H1 (cell line): ENCODE measurements around the gene ST14. TPM values are rescaled to one million over a fixed set of nuclear protein-coding genes. Genes with fewer than 3 reads are reported as not detected.

Source experiments
- ASH2L ChIP-seq: fragments of 200-600, 300-600 bp; sonication (generic); IDR thresholded peaks from one replicate; pipeline ENCODE4 v1.7.1; 2017; ENCODE audit warnings: low read length
- EP300 ChIP-seq, 2 experiments: IDR thresholded peaks; 1 replicate in 1 of 2; 2 replicates in 1 of 2; pipeline ENCODE4 v1.6.1; 2011 to 2012; ENCODE audit warnings: low read depth in 2 of 2, low read length in 2 of 2, mild to moderate bottlenecking in 2 of 2, borderline replicate concordance in 1 of 2, inconsistent platforms in 1 of 2, moderate library complexity in 1 of 2
- TAF7 ChIP-seq: optimal IDR thresholded peaks from 2 replicates; pipeline ENCODE3; 2011; ENCODE audit warnings: low read depth, mild to moderate bottlenecking, inconsistent platforms, low read length, moderate library complexity, borderline replicate concordance
- polyA plus RNA-seq, 7 experiments: library from polyadenylated mRNA; depleted of rRNA in 3 of 7; stranded (reverse) in 5 of 7; unstranded in 2 of 7; fragments of >200 nt in 5 of 7; fragments of 200-250 nt in 2 of 7; gene quantifications; 1 replicate in 5 of 7; 2 replicates in 1 of 7; 4 replicates in 1 of 7; pipeline versions ENCODE4 v1.2.1 to v1.2.3, GENCODE V29; 2011 to 2013; ENCODE audit warnings: missing spikeins in 2 of 7, mixed read lengths in 2 of 7
- total RNA-seq: library from RNA; stranded (reverse); fragmentation: NEBNext Ultra II Directional; extraction: Animal tissue kit (Norgen Biotek cat#: 25700); gene quantifications from 2 replicates; pipeline ENCODE4 v1.2.1, GENCODE V29; 2021

Gene ST14
- total and polyA plus RNA-seq, 2 of the 8 experiments (the other 6 are each of a cell fraction or from before 2014, with no cell fraction given): 22.4 to 24.9 TPM

GRCh38 chr11:130112071-130112830 lies 47.3 kb upstream of the ST14 start (continued):
- TF ChIP-seq EP300 (IDR thresholded peaks at IDR 0.05; ENCODE audit: borderline replicate concordance in 1 of 2, low read depth in 2 of 2, low read length in 2 of 2) (no peak), TAF7 (no peak), ASH2L (no peak)
